ENCODE results near the gene SENP8. TPM values are rescaled to one million over a fixed set of nuclear protein-coding genes. Genes with fewer than 3 reads are reported as not detected.

The SENP8 gene
- total and polyA plus RNA-seq, 2 of the 4 experiments (the other 2 are of a cell fraction) = 1.6 to 2.9 TPM

- no peak overlapping the region for H3K56ac ChIP-seq (ENCODE audit: extremely low read depth, insufficient read depth, low read length)
- H3K27me3 ChIP-seq (ENCODE audit: control insufficient read depth, insufficient read depth, low read length) = no peaks in the 10 kb centered on the region
- no peak overlapping the region for H3K18ac ChIP-seq (ENCODE audit: low read depth, low read length)
- no peak overlapping the region for H3K14ac ChIP-seq (replicated peaks; ENCODE audit: low read depth, low read length)
- H4K91ac ChIP-seq (ENCODE audit: insufficient read depth, low read depth, low read length) = no peak overlapping the region
- H3K23ac ChIP-seq (ENCODE audit: low read depth, low read length) = no peak overlapping the region
- no peak overlapping the region for H4K5ac ChIP-seq (ENCODE audit: low read depth, low read length)
- no peak overlapping the region for H2BK120ac ChIP-seq (ENCODE audit: low read depth, low read length)
- DNase-seq (no peak), ATAC-seq (ENCODE audit: low read depth) (no peak)
- H3K9me3 ChIP-seq (ENCODE audit: control insufficient read depth, insufficient read depth, low read length) = no peaks in the 10 kb centered on the region
- no peak overlapping the region for H3K4me2 ChIP-seq (ENCODE audit: low read depth, low read length)
- intact Hi-C loops (cut with micrococcal nuclease) (no loop called here), dilution Hi-C loops (cut with HindIII; ENCODE audit: low sequenced_read_pairs, unreplicated experiment) (no loop called here), in situ Hi-C loops (cut with MboI; ENCODE audit: low sequenced_read_pairs) (no loop called here)
- no peak overlapping the region for H3K4me3 ChIP-seq (ENCODE audit: insufficient read depth, low read depth, low read length)
- BruUV-seq (replicated peaks) = no TSS peak
- no peak overlapping the region for H3K4ac ChIP-seq (ENCODE audit: low read depth, low read length)
- no peak overlapping the region for H2AK9ac ChIP-seq (replicated peaks; ENCODE audit: low read depth, low read length, poor library complexity)
- no peak overlapping the region for H2BK15ac ChIP-seq (ENCODE audit: low read depth, low read length)
- no peak overlapping the region for H2AK5ac ChIP-seq (ENCODE audit: low read depth, low read length)
- H2BK20ac ChIP-seq (ENCODE audit: low read depth, low read length) = no peak overlapping the region
- ChIA-PET CTCF (interaction anchor here (0.6 kb wide), 1 partner anchor 62 kb away, joined by 3 read pairs; no protein-coding TSS in a partner anchor), POLR2A (ENCODE audit: unreplicated experiment) (no interaction called here)
- no peaks in the 10 kb centered on the region for H3K9me1 ChIP-seq (ENCODE audit: insufficient read depth, low read length)
- H4K8ac ChIP-seq (ENCODE audit: low read depth in 2 of 2, low read length in 2 of 2) = no peak overlapping the region
- no peaks in the 10 kb centered on the region for H3K36me3 ChIP-seq (ENCODE audit: control insufficient read depth, insufficient read depth, low read length)
- no peak overlapping the region for H3K27ac ChIP-seq (ENCODE audit: insufficient read depth, low read length)
- H2AFZ ChIP-seq (replicated peaks; ENCODE audit: low read length, poor library complexity) = no peak overlapping the region
- H2BK5ac ChIP-seq (ENCODE audit: low read depth, low read length, poor library complexity, severe bottlenecking) = no peak overlapping the region
- H3K79me1 ChIP-seq (ENCODE audit: low read depth in 1 of 2, low read length in 2 of 2) = peaks cover 20 to 60% of the 10 kb centered on the region in 2 experiments
- no peak overlapping the region for H3K9ac ChIP-seq (ENCODE audit: low read depth, low read length)
- peaks cover 46% of the 10 kb centered on the region for H4K20me1 ChIP-seq (ENCODE audit: insufficient read depth, low read length)
- no peaks in the 10 kb centered on the region; the same call in none of the 2 replicates for H3K4me1 ChIP-seq (ENCODE audit: control insufficient read depth, insufficient read depth, low read length)
- TF ChIP-seq BHLHE40 (IDR thresholded peaks at IDR 0.05; ENCODE audit: low read depth, low read length) (no peak), POLR2A (IDR thresholded peaks at IDR 0.05; ENCODE audit: low read depth, low read length) (no peak), SMC3 (IDR thresholded peaks at IDR 0.05; ENCODE audit: low read depth, low read length) (no peak)
Observed at GRCh38 chr15:72112805-72113204, 5.4 kb upstream of the SENP8 start.

Data from IMR-90 (cell line).